ENCODE data around the gene CELF2. TPM values are rescaled to one million over a fixed set of nuclear protein-coding genes. Genes with fewer than 3 reads are reported as not detected.

The CELF2 gene
- total and polyA plus RNA-seq, 2 of the 4 experiments (the other 2 are of a cell fraction), result 3.5 to 6.6 TPM

- TF ChIP-seq BHLHE40 (IDR thresholded peaks at IDR 0.05; ENCODE audit: low read depth, low read length), result no peak
- TF ChIP-seq, protein P1, sequence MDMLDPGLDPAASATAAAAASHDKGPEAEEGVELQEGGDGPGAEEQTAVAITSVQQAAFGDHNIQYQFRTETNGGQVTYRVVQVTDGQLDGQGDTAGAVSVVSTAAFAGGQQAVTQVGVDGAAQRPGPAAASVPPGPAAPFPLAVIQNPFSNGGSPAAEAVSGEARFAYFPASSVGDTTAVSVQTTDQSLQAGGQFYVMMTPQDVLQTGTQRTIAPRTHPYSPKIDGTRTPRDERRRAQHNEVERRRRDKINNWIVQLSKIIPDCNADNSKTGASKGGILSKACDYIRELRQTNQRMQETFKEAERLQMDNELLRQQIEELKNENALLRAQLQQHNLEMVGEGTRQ (IDR thresholded peaks at IDR 0.05; ENCODE audit: low read depth, low read length), result no peak
- no peak for TF ChIP-seq FOS (IDR thresholded peaks at IDR 0.05; ENCODE audit: low read depth, low read length)
- TF ChIP-seq SMC3 (IDR thresholded peaks at IDR 0.05; ENCODE audit: low read depth, low read length), result no peak
- no peak for TF ChIP-seq CEBPB (IDR thresholded peaks at IDR 0.05; ENCODE audit: low read depth, low read length)
- TF ChIP-seq MAZ (IDR thresholded peaks at IDR 0.05; ENCODE audit: borderline replicate concordance, low read depth, low read length), result no peak
- dilution Hi-C loops (cut with HindIII; ENCODE audit: low sequenced_read_pairs, unreplicated experiment), result no loop called here
- in situ Hi-C loops (cut with MboI; ENCODE audit: low sequenced_read_pairs), result no loop called here
Measured at GRCh38 chr10:11307004-11307403, 289.3 kb downstream of the CELF2 start.

More at GRCh38 chr10:11307004-11307403, 289.3 kb downstream of the CELF2 start:
- no CpG with 5 or more reads among the region's 6 CpGs for WGBS, 2 experiments (ENCODE audit: extremely low coverage in 2 of 2, insufficient read length in 1 of 2)
- H3K9me3 ChIP-seq (ENCODE audit: control insufficient read depth, insufficient read depth, low read length), result peaks cover 18% of the 10 kb centered on the region
- no peak overlapping the region for H2AK5ac ChIP-seq (ENCODE audit: low read depth, low read length)
- no peaks in the 10 kb centered on the region for H3K9me1 ChIP-seq (ENCODE audit: insufficient read depth, low read length)
- DNase-seq (no peak), ATAC-seq (ENCODE audit: low read depth) (no peak)
- H3K4me3 ChIP-seq (ENCODE audit: insufficient read depth, low read depth, low read length), result no peak overlapping the region
- BruUV-seq (replicated peaks), result no TSS peak
- H4K8ac ChIP-seq (ENCODE audit: low read depth in 2 of 2, low read length in 2 of 2), result no peak overlapping the region
- no peak overlapping the region for H3K56ac ChIP-seq (ENCODE audit: extremely low read depth, insufficient read depth, low read length)
- no peak overlapping the region for H2AFZ ChIP-seq (replicated peaks; ENCODE audit: low read length, poor library complexity)
- H4K20me1 ChIP-seq (ENCODE audit: insufficient read depth, low read length), result no peaks in the 10 kb centered on the region
- no peak overlapping the region for H3K9ac ChIP-seq (ENCODE audit: low read depth, low read length)
- H2BK5ac ChIP-seq (ENCODE audit: low read depth, low read length, poor library complexity, severe bottlenecking), result no peak overlapping the region
- no peaks in the 10 kb centered on the region for H3K4me1 ChIP-seq (ENCODE audit: control insufficient read depth, insufficient read depth, low read length)
- H2BK120ac ChIP-seq (ENCODE audit: low read depth, low read length), result no peak overlapping the region
- CTCF ChIA-PET, result no interaction called here
- H3K36me3 ChIP-seq (ENCODE audit: control insufficient read depth, insufficient read depth, low read length), result no peaks in the 10 kb centered on the region
- H2BK15ac ChIP-seq (ENCODE audit: low read depth, low read length), result no peak overlapping the region
- no peak overlapping the region for H2BK20ac ChIP-seq (ENCODE audit: low read depth, low read length)
- no peaks in the 10 kb centered on the region for H3K79me1 ChIP-seq (ENCODE audit: low read depth in 1 of 2, low read length in 2 of 2)
- no peak overlapping the region for H3K14ac ChIP-seq (replicated peaks; ENCODE audit: low read depth, low read length)
- H3K4me2 ChIP-seq (ENCODE audit: low read depth, low read length), result no peak overlapping the region
- H2AK9ac ChIP-seq (replicated peaks; ENCODE audit: low read depth, low read length, poor library complexity), result no peak overlapping the region
- no peak overlapping the region for H3K27ac ChIP-seq (ENCODE audit: insufficient read depth, low read length)
- H3K18ac ChIP-seq (ENCODE audit: low read depth, low read length), result no peak overlapping the region
- POLR2A ChIA-PET (ENCODE audit: unreplicated experiment), result no interaction called here
- no peak overlapping the region for H3K23ac ChIP-seq (ENCODE audit: low read depth, low read length)
- no peaks in the 10 kb centered on the region for H3K27me3 ChIP-seq (ENCODE audit: control insufficient read depth, insufficient read depth, low read length)
- H3K4ac ChIP-seq (ENCODE audit: low read depth, low read length), result no peak overlapping the region
- H4K91ac ChIP-seq (ENCODE audit: insufficient read depth, low read depth, low read length), result no peak overlapping the region
- intact Hi-C loops (cut with micrococcal nuclease), result no loop called here
- no peak overlapping the region for H4K5ac ChIP-seq (ENCODE audit: low read depth, low read length)
